SK-N-SH treated with all-trans-retinoic acid at 6 μM for 48 hours (cell line): Measurements from ENCODE around the gene OSGIN1.

Experiments used
- ATAC-seq: fragments of 200-7000 bp; cut with Tn5 transposase; 3 replicates; pipeline ENCODE4 v1.9.1; 2020; ENCODE audit warnings: mild to moderate bottlenecking, moderate library complexity
- BACH2 ChIP-seq: fragments of 250-450 bp; sonication (Bioruptor Pico); IDR thresholded peaks from 2 replicates; pipeline ENCODE4 v1.9.0; 2021; ENCODE audit warnings: mild to moderate bottlenecking, borderline replicate concordance
- CSDC2 ChIP-seq: fragments of 250-450 bp; sonication (Bioruptor Pico); IDR thresholded peaks from 2 replicates; pipeline ENCODE4 v1.5.0; 2020; ENCODE audit warnings: mild to moderate bottlenecking, moderate library complexity
- CSRNP3 ChIP-seq: fragments of 250-450 bp; sonication (Bioruptor Pico); IDR thresholded peaks from 2 replicates; pipeline ENCODE4 v1.5.1; 2021; ENCODE audit warnings: mild to moderate bottlenecking, moderate library complexity
- ESRRG ChIP-seq: fragments of 250-450 bp; sonication (Bioruptor Pico); IDR thresholded peaks from 2 replicates; pipeline ENCODE4 v1.6.1; 2021; ENCODE audit warnings: mild to moderate bottlenecking
- GLIS3 ChIP-seq: fragments of 250-450 bp; sonication (Bioruptor Pico); IDR thresholded peaks from 2 replicates; pipeline ENCODE4 v1.5.0; 2020; ENCODE audit warnings: mild to moderate bottlenecking, moderate library complexity
- ISL1 ChIP-seq: fragments of 250-450 bp; sonication (Bioruptor Pico); IDR thresholded peaks from 2 replicates; pipeline ENCODE4 v2.1.2; 2022; ENCODE audit warnings: mild to moderate bottlenecking, moderate library complexity
- OSR1 ChIP-seq: fragments of 250-450 bp; sonication (Bioruptor Pico); IDR thresholded peaks from 2 replicates; pipeline ENCODE4 v1.8.0; 2022; ENCODE audit warnings: moderate library complexity, mild to moderate bottlenecking, inconsistent platforms
- PPARA ChIP-seq: fragments of 250-450 bp; sonication (Bioruptor Pico); IDR thresholded peaks from 2 replicates; pipeline ENCODE4 v1.5.0; 2020; ENCODE audit warnings: mild to moderate bottlenecking, borderline replicate concordance
- RARB ChIP-seq: fragments of 250-450 bp; sonication (Bioruptor Pico); IDR thresholded peaks from 2 replicates; pipeline ENCODE4 v1.8.0; 2021; ENCODE audit warnings: mild to moderate bottlenecking, moderate library complexity
- SNAI2 ChIP-seq: fragments of 250-450 bp; sonication (Bioruptor Pico); IDR thresholded peaks from 2 replicates; pipeline ENCODE4 v1.5.0; 2020; ENCODE audit warnings: mild to moderate bottlenecking, moderate library complexity
- TCF4 ChIP-seq: fragments of 250-450 bp; sonication (Bioruptor Pico); IDR thresholded peaks from 2 replicates; pipeline ENCODE4 v1.8.0; 2021; ENCODE audit warnings: mild to moderate bottlenecking, moderate library complexity, borderline replicate concordance
- TOX ChIP-seq: fragments of 250-450 bp; sonication (Bioruptor Pico); IDR thresholded peaks from 2 replicates; pipeline ENCODE4 v1.8.0; 2021; ENCODE audit warnings: mild to moderate bottlenecking, moderate library complexity, borderline replicate concordance
- TSHZ2 ChIP-seq: fragments of 250-450 bp; sonication (Bioruptor Pico); IDR thresholded peaks from 2 replicates; pipeline ENCODE4 v1.5.0; 2020; ENCODE audit warnings: mild to moderate bottlenecking, moderate library complexity
- ZC3H10 ChIP-seq: fragments of 250-450 bp; sonication (Bioruptor Pico); IDR thresholded peaks from 2 replicates; pipeline ENCODE4 v1.5.1; 2021; ENCODE audit warnings: mild to moderate bottlenecking, moderate library complexity
- ZFP3 ChIP-seq: fragments of 250-450 bp; sonication (Bioruptor Pico); IDR thresholded peaks from 2 replicates; pipeline ENCODE4 v1.5.0; 2020; ENCODE audit warnings: mild to moderate bottlenecking, moderate library complexity
- ZFP30 ChIP-seq: fragments of 450-650 bp; formaldehyde crosslinking; IDR thresholded peaks from 2 replicates; pipeline ENCODE4 v1.5.0; 2022; ENCODE audit warnings: mild to moderate bottlenecking, moderate library complexity
- ZNF565 ChIP-seq: fragments of 450-650 bp; formaldehyde crosslinking; conservative IDR thresholded peaks from 2 replicates; pipeline ENCODE4 v1.5.0; 2020; ENCODE audit warnings: low read depth, mild to moderate bottlenecking, moderate library complexity
- ZNF70 ChIP-seq: fragments of 450-650 bp; formaldehyde crosslinking; IDR thresholded peaks from 2 replicates; pipeline ENCODE4 v1.5.0; 2020; ENCODE audit warnings: mild to moderate bottlenecking, moderate library complexity
- ZNF8 ChIP-seq: fragments of 450-650 bp; formaldehyde crosslinking; IDR thresholded peaks from 2 replicates; pipeline ENCODE4 v1.5.0; 2020; ENCODE audit warnings: mild to moderate bottlenecking, moderate library complexity
- TF ChIP-seq, protein P1 (sequence below): fragments of 250-450 bp; sonication (Bioruptor Pico); IDR thresholded peaks from 2 replicates; pipeline ENCODE4 v1.5.1; 2020; ENCODE audit warnings: low read depth, mild to moderate bottlenecking, moderate library complexity
- TF ChIP-seq, protein P2 (sequence below): fragments of 250-450 bp; sonication (Bioruptor Pico); IDR thresholded peaks from 2 replicates; pipeline ENCODE4 v1.8.0; 2020; ENCODE audit warnings: mild to moderate bottlenecking, moderate library complexity, borderline replicate concordance
- TF ChIP-seq, protein P3 (sequence below): fragments of 250-450 bp; sonication (Bioruptor Pico); IDR thresholded peaks from 2 replicates; pipeline ENCODE4 v1.8.0; 2021; ENCODE audit warnings: low read depth, mild to moderate bottlenecking, moderate library complexity, borderline replicate concordance

OSGIN1 gene

GRCh38 chr16:83912519-83913244 is 40.4 kb upstream of the OSGIN1 start:
- TF ChIP-seq ESRRG (CRISPR knock-in tag) (no peak), ZFP3 (no peak), ZNF565 (CRISPR knock-in tag) (no peak), BACH2 (CRISPR knock-in tag) (no peak), TCF4 (CRISPR knock-in tag) (no peak)
- TF ChIP-seq, protein P1, sequence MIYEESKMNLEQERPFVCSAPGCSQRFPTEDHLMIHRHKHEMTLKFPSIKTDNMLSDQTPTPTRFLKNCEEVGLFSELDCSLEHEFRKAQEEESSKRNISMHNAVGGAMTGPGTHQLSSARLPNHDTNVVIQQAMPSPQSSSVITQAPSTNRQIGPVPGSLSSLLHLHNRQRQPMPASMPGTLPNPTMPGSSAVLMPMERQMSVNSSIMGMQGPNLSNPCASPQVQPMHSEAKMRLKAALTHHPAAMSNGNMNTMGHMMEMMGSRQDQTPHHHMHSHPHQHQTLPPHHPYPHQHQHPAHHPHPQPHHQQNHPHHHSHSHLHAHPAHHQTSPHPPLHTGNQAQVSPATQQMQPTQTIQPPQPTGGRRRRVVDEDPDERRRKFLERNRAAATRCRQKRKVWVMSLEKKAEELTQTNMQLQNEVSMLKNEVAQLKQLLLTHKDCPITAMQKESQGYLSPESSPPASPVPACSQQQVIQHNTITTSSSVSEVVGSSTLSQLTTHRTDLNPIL (CRISPR knock-in tag) = no peak
- TF ChIP-seq, protein P2, sequence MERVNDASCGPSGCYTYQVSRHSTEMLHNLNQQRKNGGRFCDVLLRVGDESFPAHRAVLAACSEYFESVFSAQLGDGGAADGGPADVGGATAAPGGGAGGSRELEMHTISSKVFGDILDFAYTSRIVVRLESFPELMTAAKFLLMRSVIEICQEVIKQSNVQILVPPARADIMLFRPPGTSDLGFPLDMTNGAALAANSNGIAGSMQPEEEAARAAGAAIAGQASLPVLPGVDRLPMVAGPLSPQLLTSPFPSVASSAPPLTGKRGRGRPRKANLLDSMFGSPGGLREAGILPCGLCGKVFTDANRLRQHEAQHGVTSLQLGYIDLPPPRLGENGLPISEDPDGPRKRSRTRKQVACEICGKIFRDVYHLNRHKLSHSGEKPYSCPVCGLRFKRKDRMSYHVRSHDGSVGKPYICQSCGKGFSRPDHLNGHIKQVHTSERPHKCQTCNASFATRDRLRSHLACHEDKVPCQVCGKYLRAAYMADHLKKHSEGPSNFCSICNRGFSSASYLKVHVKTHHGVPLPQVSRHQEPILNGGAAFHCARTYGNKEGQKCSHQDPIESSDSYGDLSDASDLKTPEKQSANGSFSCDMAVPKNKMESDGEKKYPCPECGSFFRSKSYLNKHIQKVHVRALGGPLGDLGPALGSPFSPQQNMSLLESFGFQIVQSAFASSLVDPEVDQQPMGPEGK (CRISPR knock-in tag) = no peak
- ATAC-seq = no peak

- ATAC-seq = no peak
- TF ChIP-seq CSDC2 (CRISPR knock-in tag) = no peak
- TF ChIP-seq ZFP30 (CRISPR knock-in tag) = no peak
- no peak for TF ChIP-seq OSR1 (CRISPR knock-in tag)
- TF ChIP-seq, protein P2 (CRISPR knock-in tag) = no peak
- no peak for TF ChIP-seq TSHZ2 (CRISPR knock-in tag)
- no peak for TF ChIP-seq SNAI2
- TF ChIP-seq ZNF70 (CRISPR knock-in tag) = no peak
- TF ChIP-seq, protein P3, sequence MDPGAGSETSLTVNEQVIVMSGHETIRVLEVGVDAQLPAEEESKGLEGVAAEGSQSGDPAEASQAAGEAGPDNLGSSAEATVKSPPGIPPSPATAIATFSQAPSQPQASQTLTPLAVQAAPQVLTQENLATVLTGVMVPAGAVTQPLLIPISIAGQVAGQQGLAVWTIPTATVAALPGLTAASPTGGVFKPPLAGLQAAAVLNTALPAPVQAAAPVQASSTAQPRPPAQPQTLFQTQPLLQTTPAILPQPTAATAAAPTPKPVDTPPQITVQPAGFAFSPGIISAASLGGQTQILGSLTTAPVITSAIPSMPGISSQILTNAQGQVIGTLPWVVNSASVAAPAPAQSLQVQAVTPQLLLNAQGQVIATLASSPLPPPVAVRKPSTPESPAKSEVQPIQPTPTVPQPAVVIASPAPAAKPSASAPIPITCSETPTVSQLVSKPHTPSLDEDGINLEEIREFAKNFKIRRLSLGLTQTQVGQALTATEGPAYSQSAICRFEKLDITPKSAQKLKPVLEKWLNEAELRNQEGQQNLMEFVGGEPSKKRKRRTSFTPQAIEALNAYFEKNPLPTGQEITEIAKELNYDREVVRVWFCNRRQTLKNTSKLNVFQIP (CRISPR knock-in tag) = no peak
- no peak for TF ChIP-seq TOX (CRISPR knock-in tag)
- no peak for TF ChIP-seq ZNF8 (CRISPR knock-in tag)
- TF ChIP-seq CSRNP3 = no peak
- TF ChIP-seq BACH2 (CRISPR knock-in tag) = no peak
- TF ChIP-seq ISL1 (CRISPR knock-in tag) = no peak
- TF ChIP-seq ZFP3 = no peak
- no peak for TF ChIP-seq GLIS3
- TF ChIP-seq RARB (CRISPR knock-in tag) = no peak
- no peak for TF ChIP-seq ZC3H10
- TF ChIP-seq, protein P1 (CRISPR knock-in tag) = no peak
- no peak for TF ChIP-seq PPARA (CRISPR knock-in tag)
Observed at GRCh38 chr16:83913245-83913633, 39.8 kb upstream of the OSGIN1 start.
